LNCaP clone FGC (cell line): ENCODE data around the gene KIAA0930.

Experiments
- DNase-seq: peaks from one replicate; pipeline ENCODE4 v3.0.0-alpha.2; 2011; ENCODE audit warnings: low read depth
- H3K4me3 ChIP-seq: 2 replicates; pipeline ENCODE4 v1.5.1; 2011; ENCODE audit warnings: mild to moderate bottlenecking, low read depth, low read length, control low read depth
- TF ChIP-seq, protein P1 (sequence below): IDR thresholded peaks from 2 replicates; pipeline ENCODE4 v1.5.1; 2012; ENCODE audit warnings: mild to moderate bottlenecking; ENCODE audit not compliant: control insufficient read depth, insufficient read depth; ENCODE audit errors: extremely low read depth

The KIAA0930 gene

DNA sequence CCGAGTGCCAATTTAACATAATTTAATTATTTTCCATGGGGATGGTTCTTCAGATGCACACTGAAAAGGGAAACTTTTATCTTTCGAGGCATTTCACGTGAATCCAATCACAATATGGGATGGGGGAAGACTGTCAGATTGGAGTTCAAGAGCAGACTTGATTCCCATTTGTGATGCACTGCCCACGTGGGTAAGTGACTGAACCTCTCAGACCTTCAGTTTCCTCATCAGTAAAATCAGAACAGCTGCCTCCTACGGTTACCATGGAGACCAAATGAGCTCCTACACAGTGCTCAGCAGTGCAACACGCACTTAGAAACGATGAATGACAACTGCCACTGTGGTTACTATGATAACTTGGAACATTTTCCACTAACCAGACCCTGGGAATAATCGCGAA is 21.7 kb downstream of the KIAA0930 start:
- no peak for DNase-seq
- TF ChIP-seq, protein P1, sequence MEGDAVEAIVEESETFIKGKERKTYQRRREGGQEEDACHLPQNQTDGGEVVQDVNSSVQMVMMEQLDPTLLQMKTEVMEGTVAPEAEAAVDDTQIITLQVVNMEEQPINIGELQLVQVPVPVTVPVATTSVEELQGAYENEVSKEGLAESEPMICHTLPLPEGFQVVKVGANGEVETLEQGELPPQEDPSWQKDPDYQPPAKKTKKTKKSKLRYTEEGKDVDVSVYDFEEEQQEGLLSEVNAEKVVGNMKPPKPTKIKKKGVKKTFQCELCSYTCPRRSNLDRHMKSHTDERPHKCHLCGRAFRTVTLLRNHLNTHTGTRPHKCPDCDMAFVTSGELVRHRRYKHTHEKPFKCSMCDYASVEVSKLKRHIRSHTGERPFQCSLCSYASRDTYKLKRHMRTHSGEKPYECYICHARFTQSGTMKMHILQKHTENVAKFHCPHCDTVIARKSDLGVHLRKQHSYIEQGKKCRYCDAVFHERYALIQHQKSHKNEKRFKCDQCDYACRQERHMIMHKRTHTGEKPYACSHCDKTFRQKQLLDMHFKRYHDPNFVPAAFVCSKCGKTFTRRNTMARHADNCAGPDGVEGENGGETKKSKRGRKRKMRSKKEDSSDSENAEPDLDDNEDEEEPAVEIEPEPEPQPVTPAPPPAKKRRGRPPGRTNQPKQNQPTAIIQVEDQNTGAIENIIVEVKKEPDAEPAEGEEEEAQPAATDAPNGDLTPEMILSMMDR = no peak
- H3K4me3 ChIP-seq = no peak overlapping the region

DNA sequence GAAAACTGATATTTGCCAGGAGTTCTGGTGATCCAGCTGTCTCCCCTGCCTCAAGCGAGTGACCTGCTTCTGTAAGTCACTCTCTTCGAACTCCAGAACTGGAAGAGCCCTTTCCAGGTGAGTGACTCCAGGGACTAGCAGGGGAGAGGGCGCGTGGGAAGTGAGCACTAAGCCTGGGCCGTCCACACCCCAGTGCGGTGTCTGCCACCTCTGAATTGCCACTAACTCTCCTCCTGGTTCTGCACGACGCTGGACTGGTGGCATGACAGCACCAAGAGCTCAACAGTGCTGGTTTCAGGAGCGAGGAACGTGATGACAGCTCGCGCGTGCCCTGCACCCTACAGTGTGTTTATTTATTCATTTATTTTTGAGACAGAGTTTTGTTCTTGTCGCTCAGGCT is 22.9 kb downstream of the KIAA0930 start:
- TF ChIP-seq, protein P1 = no peak
- no peak for DNase-seq
- no peak overlapping the region for H3K4me3 ChIP-seq

DNA sequence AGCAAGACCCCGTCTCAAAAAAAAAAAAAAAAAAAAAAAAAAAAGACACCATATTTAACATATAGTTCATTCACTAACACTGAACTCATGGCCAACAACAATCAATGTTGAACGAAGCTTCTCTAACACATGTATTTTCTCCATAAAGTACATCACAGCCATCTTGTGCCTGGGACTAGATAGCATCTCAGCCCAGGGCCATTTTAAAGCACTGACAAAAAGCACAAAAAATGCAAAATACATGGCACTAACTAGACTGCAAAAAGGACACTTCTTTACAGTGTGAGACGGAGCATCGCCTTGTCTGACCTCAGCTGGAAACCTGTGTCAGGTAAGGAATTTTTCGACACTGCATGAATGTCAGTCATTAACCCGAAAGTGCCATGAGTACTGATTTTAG is 23.3 kb downstream of the KIAA0930 start:
- DNase-seq = no peak
- TF ChIP-seq, protein P1 = no peak
- no peak overlapping the region for H3K4me3 ChIP-seq

- DNase-seq = no peak
- H3K4me3 ChIP-seq = no peak overlapping the region
- TF ChIP-seq, protein P1 = no peak
These were observed 24.3 kb downstream of the KIAA0930 start for GRCh38 chr22:45216133-45217003.

GRCh38 chr22:45212992-45213751 is 27.5 kb downstream of the KIAA0930 start:
- TF ChIP-seq, protein P1 = no peak
- H3K4me3 ChIP-seq = no peak overlapping the region
- DNase-seq = no peak

DNA sequence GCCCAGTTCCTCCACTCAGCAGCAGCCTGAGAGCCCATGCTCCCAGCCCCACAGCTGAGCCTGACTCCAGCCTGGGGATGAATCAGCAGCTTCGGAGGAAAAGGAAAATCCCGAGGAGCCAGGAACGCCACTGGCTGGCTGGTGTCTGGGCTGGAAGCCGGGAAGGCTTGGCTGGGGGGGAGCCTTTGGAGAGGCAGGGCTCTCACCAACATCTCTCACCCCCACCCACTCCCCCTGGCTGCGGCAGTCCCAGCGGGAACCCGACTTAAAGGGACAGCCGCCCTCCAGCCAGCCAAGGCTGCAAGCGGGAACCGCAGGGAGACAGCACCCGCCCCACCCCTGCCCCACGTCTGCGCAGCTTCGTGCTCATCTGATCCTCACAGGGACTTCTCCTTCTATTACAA is 28.4 kb downstream of the KIAA0930 start:
- no peak overlapping the region for H3K4me3 ChIP-seq
- DNase-seq = no peak
- TF ChIP-seq, protein P1 = no peak

GRCh38 chr22:45211848-45212247 is 28.8 kb downstream of the KIAA0930 start:
- TF ChIP-seq, protein P1 = no peak
- DNase-seq = no peak
- H3K4me3 ChIP-seq = no peak overlapping the region
